NCI-H1105 treated with DMSO at 0.1 percent for 48 hours (cell line): ENCODE results near the gene KICS2.

Experiments
- DNase-seq: peaks from one replicate; lab custom pipeline; 2025; lab: John Stamatoyannopoulos, UW

The KICS2 gene

GRCh38 chr12:64173456-64173855 is 48.6 kb downstream of the KICS2 start:
- DNase-seq, result no peak
